Epithelial cell of proximal tubule (primary cell): ENCODE results near the gene PDZD4. TPM values are rescaled to one million over a fixed set of nuclear protein-coding genes. Genes with fewer than 3 reads are reported as not detected.

Source experiments
- DNase-seq: peaks from one replicate; pipeline ENCODE4 v3.0.0-alpha.2; 2011; ENCODE audit warnings: low read depth
- H3K4me3 ChIP-seq: 2 replicates; pipeline ENCODE4 v1.5.1; 2011; ENCODE audit warnings: low read depth, mild to moderate bottlenecking, low read length
- total RNA-seq: library from RNA; depleted of rRNA; stranded (reverse); fragments of >200 nt; gene quantifications from 2 replicates; pipeline ENCODE4 v1.2.3, GENCODE V29; 2015
- TF ChIP-seq, protein P1 (sequence below): conservative IDR thresholded peaks from 2 replicates; pipeline ENCODE4 v1.5.1; 2012; ENCODE audit warnings: low read depth, mild to moderate bottlenecking, low read length

Gene PDZD4
- total RNA-seq, 1 donor from 2014 or later, result 0.17 TPM

DNA sequence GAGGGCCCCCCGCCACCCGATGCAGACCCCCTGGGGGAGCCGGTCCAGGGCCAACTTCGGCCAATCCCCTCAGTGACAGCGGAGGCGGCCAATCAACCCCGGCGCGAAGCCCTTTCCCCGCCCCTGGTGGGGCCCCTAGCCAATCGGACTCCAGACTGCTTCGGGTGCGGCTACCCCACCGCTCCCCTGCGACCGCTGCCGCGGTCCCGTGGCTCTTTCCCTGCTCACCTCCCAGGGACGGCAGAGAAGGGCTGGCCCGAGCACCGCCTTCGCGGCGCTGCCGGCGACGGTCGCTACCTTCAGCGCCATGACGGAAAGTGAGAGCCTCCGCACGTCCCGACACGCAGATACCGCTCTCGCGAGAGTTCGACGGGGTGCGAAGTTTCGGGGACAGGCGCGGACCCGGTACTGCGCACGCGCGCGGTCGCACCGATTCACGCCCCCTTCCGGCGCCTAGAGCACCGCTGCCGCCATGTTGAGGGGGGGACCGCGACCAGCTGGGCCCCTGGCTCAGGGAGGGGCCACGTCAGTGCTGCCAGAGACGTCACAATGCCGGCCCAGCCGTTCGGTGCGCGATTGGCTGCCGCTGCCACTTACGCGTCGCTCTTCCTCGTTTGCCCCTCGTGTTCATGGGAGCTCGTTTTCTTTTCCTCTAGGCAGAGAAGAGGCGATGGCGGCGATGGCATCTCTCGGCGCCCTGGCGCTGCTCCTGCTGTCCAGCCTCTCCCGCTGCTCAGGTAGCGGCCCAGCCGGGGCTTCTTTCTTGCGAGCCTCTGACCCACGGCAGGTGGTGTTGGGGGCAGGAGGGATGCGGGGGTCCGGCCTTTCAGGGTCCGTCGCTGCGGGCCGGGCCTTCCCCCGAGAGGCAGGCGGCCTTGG, 36.1 kb downstream of the PDZD4 start, which contains the start of the genes IDH3G and SSR4:
TSS of gene IDH3G (minus strand) at position 358 of the 879 bp plus-strand sequence. CDS start at position 309, 49 bp downstream.
TSS of gene SSR4 (plus strand) at position 651 of the 879 bp plus-strand sequence. CDS start at position 671, 20 bp downstream.
- peak; percentile 30 for DNase-seq
- TF ChIP-seq, protein P1, sequence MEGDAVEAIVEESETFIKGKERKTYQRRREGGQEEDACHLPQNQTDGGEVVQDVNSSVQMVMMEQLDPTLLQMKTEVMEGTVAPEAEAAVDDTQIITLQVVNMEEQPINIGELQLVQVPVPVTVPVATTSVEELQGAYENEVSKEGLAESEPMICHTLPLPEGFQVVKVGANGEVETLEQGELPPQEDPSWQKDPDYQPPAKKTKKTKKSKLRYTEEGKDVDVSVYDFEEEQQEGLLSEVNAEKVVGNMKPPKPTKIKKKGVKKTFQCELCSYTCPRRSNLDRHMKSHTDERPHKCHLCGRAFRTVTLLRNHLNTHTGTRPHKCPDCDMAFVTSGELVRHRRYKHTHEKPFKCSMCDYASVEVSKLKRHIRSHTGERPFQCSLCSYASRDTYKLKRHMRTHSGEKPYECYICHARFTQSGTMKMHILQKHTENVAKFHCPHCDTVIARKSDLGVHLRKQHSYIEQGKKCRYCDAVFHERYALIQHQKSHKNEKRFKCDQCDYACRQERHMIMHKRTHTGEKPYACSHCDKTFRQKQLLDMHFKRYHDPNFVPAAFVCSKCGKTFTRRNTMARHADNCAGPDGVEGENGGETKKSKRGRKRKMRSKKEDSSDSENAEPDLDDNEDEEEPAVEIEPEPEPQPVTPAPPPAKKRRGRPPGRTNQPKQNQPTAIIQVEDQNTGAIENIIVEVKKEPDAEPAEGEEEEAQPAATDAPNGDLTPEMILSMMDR, result no peak
- H3K4me3 ChIP-seq, result peak within 1 kb of the TSS; percentile 69

DNA sequence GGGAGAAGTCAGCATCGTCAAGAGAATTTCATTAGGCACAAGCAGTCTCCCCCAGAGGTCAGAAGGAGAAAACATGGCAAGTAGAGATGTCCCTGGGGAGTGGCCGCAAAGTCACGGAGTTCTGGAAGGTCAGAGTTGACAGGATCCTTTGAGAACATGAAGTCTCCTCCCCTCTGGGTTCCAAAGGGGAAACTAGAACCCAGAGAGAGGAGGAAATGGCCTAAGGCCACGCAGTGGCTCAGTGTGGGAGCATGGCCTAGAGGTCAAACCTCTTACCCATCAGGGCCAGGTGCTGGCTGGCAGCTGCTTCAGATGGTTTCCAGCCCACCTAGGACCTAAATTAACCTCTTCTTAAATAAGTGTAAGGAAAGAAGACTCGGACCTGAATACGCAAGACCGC, 37.1 kb downstream of the PDZD4 start:
- TF ChIP-seq, protein P1, result no peak
- H3K4me3 ChIP-seq, result peak overlapping the region; percentile 69
- no peak for DNase-seq

DNA sequence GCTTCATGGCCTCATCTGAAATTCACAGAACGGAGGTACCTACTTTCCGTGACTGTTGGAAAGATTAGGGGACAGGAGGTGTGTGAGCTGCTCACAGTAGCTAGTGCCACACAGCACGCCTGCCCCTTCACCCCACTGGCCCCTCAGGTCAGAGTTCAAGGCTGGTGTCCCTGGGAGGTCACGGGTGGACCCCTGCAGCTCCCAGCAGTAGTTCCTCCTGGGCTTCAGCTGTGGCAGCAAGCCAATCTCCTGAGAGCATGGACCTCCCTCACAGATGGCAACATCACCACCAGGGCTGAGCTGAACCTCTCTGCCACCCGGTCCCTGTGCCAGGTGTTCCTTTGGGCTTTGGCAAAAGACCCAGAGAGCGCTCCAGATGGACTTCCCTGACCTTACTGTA, 38.0 kb downstream of the PDZD4 start:
- no peak for DNase-seq
- no peak overlapping the region for H3K4me3 ChIP-seq
- TF ChIP-seq, protein P1, result no peak

DNA sequence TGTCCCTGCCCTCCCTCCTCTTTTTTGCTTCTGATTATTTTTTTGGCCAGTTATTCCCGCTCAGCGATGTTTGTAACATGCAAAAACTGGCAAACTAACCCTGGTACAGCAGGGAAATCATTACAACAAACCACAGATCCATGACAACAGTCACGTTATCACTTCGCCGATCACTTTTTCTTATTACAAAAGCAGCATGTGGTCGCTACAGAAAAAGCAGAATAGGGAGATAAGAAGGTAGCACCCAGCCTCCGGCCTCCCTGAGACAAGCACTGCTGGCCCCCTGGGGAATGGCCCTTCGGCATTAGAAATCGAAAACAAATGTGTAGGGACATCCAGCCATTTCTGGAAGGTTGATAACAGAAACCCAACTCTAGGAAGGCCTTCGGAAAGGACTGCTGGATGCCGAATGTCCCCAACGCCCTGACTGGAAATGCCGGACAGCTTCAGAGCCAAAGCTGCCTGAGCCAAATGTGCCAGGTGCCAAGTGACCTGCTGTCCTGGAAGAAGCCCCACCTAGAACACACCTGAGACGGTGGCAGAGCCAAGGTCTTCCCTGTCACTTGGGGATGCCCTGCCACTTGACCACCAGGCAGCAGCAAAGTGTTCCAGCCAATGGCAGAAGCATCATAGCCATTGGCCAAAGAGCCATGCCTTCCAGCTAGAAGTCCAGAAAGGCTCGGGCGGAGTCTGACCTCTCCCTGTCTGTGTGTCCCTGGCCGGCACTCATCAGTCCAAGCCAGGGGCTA, 39.1 kb downstream of the PDZD4 start:
- TF ChIP-seq, protein P1, result no peak
- no peak for DNase-seq

DNA sequence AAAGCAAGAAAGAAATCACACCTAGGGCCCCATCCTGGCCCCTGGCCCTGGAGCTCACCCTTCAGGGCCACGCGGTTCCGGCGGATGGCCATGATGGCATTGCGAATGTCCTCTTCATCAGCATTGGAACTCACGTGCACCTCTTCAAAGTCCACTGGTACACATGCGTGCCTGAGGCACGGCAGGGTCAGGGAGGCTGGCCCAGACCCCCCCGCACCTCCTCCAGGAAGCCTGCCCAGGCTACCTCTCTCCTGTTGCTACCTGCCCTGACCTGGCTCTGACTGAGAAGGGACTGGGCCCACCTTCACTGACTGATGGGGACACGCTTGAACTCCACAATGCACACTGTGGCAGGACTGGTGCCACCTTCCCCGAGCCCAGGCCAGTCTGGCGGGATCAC, 40.7 kb downstream of the PDZD4 start:
- no peak for DNase-seq
- TF ChIP-seq, protein P1, result no peak
- H3K4me3 ChIP-seq, result no peak overlapping the region

More for the DNA sequence above, 39.1 kb downstream of the PDZD4 start:
- no peak overlapping the region for H3K4me3 ChIP-seq

DNA sequence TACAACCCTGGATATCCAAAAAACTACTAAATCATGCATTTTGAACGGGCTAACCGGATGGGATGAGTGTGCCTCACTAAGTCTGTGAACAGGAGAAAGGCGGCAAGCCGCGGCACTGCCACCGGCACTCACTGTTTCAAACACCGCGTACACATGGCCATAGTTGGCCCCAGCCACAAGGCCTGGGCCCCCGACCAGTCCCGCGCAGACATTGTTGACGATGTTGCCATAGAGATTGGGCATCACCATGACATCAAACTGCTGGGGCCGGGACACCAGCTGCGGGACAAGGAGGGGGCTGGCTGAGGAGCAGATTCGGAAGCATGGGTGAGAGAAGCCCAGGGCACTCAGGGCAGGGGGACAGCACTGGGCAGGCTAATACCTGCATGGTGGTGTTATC, 43.7 kb downstream of the PDZD4 start:
- TF ChIP-seq, protein P1, result no peak
- no peak for DNase-seq
- no peak overlapping the region for H3K4me3 ChIP-seq
